ENCODE measurements around the gene GJB1.

DNA sequence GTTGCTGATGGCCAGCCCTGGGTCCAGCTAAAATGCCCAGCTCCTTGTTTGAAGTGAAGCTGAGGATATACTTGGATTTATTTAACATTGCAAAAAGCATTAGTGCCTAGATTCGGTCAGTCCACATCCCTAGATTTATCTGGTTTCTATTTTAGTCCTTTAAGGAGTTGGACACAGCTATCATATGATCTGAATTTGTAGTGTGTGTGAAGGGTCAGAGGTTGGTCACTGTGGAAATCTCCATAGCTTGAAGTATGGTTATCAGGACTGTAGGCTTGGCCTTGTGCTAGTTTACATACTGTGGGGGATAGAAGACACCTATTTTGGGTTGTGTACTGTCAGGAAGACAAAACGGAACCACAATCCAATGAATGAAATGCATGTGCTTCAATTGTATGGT is 49.6 kb upstream of the GJB1 start:
- TF ChIP-seq GLIS3 (CRISPR knock-in tag; IDR thresholded peaks at IDR 0.05) = no peak
- TF ChIP-seq PPARA (CRISPR knock-in tag; IDR thresholded peaks at IDR 0.05; ENCODE audit: borderline replicate concordance) = no peak
- no peak for TF ChIP-seq OSR1 (CRISPR knock-in tag; IDR thresholded peaks at IDR 0.05)
- no peak for TF ChIP-seq ISL1 (CRISPR knock-in tag; IDR thresholded peaks at IDR 0.05)
- no peak for TF ChIP-seq SNAI2 (CRISPR knock-in tag; IDR thresholded peaks at IDR 0.05)
- no peak for TF ChIP-seq ZFP3 (CRISPR knock-in tag; IDR thresholded peaks at IDR 0.05)

All from SK-N-SH treated with all-trans-retinoic acid at 6 μM for 48 hours (cell line).